NCI-H460 (cell line): ENCODE measurements around the gene TFCP2. TPM values are rescaled to one million over a fixed set of nuclear protein-coding genes. Genes with fewer than 3 reads are reported as not detected.

Source experiments
- DNase-seq: peaks from one replicate; pipeline ENCODE4 v3.0.0-alpha.2; 2016; ENCODE audit warnings: low read depth; ENCODE audit errors: extremely low read depth
- total RNA-seq: library from RNA; depleted of rRNA; stranded (reverse); fragments of >200 nt; shearing (Covaris generic); gene quantifications from 2 replicates; pipeline ENCODE4 v1.2.3, GENCODE V29; 2014

TFCP2 gene
- total RNA-seq, 1 experiment from 2014 or later: 13.7 TPM

DNA sequence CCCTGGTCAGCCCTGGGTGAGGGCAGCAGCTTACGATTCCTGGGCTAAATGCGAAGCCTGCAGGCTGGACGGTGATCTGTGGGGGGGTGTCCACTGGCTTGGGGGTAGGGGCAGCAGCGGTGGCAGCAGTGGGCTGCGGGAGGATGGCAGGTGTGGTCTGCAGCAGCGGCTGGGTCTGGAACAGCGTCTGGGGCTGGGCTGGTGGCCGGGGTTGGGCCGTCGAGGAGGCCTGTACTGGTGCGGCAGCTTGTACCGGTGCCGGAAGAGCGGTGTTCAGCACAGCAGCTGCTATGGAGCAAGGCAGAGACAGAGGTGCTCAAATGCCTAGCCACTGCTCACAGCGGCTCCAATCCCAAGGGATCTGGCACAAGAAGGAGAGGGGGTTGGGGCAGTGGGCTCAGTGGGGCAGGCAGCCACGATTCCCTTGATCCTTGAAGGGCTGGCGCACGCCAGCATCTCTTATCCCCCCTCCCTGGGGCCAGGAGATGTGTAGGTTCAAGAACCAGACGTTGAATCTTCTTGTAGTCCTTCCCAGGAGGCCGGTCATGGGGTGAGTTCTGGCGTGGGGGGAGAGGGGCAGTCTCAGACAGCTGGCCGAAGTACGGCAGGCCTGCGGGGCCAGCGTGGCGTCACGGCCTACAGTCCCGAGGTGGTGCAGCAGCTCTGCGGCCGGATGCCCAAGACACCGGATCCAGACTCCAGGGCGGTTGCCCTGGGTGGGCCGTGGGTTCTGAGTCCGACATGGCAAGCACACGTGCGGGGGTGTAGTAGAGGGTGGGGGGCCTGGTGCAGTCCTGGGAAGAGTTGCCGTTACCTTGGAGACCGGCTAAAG, 25.0 kb upstream of the TFCP2 start:
- DNase-seq: no peak

DNA sequence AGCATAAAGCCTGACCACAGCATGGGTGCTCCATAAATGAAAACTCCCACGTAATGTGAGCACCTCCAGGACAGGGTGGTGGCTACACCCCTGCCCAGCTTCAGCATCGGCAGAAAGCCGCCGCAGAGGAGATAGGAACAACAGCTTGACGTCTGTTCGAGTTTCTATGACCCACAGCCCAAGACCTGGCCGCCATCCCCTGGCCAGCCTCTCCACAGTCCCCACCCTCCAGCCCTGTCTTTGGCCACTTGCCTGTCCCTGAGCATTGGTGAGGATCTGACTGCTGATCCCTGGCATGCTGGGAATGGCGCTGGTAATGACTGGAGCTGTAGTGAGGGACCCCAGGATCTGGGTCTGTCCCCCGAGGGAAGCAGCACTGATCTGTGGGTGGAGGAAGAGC, 23.6 kb upstream of the TFCP2 start:
- no peak for DNase-seq

DNA sequence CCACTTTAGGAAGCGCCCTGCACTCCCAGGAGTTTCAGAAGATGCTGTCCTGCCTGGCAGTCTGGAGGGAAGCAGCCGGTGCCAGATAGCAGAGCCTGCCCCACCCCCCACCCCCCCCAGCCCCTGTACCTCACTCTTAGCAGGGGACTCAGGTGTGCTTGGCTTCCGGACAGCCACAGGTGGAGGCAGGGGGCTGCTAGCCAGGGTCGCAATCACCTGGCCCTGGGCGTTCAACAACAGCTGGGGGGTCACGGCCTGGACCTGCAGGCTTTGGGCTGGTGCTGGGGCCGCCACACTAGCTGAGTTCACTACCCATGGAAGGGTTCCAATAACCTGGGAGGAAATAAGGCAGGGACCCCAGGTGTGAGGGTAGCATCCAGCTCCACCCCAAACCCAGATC, 22.9 kb upstream of the TFCP2 start:
- no peak for DNase-seq

DNA sequence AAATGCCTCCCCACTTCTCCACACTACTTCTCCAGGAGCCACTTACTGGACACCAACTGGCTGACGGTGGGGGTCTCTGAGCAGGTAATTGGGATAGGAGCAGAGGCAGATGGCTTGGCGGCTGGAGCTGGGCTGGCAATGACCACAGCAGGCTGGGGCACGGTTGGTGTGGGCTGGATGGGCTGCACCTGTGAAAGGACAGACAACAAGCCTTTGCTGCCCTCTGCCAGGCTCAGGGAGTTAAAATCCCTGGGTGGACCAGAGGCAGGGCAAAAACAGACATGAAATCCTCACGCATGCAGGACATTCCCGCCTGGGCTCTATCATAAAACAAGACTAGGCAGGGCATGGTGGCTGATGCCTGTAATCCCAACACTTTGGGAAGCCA, 19.3 kb upstream of the TFCP2 start:
- no peak for DNase-seq

DNA sequence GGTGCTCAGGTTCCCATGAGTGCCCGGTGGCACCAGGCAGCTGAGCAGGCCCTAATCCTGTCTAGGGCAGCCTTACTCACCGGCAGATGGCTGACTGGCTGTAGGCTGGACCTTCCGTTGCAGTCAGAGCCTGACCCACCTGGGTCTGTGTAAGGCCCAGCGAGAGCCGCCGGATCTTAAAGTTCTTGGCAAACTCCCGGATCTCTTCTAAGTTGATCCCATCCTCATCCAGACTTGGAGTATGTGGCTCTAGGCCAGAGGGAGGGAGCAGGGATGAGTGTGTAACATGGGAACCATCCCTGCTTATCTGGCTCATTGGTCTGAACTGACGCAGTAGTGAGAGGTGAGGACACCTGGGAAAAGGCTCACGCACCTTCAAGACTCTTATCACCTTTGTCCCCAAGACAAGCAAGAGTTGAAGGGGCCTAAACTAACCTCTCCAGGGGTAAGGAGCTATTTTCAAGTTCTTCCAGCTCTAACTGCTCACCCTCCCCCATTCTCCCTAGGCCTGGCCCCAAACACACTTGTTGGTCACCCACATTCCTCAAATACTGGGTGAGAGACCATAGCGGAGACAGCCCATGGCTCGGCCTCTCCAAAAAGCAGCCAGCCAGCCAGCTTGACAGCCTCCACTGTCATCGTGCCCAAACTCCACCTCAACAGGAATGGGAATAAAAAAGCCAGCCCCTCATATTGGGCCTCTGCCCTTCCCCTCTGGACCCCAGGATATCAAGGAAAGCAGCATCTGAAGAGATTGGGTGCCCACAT, 18.8 kb upstream of the TFCP2 start:
- DNase-seq: no peak

DNA sequence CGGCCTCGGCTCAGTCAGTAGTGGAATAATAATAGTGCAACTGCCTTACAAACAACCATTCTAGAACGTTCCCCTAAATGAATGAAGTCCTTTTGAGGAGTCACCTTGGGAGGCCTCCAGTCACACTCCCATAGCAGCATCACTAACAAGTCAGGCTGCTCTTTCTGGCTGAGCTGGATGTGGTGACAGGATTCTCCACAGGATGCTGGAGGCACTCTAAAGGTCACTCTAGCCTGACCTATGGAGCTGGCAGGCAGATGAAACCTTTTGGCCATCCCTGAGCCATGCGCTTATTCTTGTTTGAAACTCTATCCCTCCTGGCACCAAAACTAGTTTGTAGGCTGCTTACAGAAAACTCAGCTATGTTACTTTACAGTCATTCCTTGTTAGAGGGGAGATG, 17.9 kb upstream of the TFCP2 start:
- no peak for DNase-seq

DNA sequence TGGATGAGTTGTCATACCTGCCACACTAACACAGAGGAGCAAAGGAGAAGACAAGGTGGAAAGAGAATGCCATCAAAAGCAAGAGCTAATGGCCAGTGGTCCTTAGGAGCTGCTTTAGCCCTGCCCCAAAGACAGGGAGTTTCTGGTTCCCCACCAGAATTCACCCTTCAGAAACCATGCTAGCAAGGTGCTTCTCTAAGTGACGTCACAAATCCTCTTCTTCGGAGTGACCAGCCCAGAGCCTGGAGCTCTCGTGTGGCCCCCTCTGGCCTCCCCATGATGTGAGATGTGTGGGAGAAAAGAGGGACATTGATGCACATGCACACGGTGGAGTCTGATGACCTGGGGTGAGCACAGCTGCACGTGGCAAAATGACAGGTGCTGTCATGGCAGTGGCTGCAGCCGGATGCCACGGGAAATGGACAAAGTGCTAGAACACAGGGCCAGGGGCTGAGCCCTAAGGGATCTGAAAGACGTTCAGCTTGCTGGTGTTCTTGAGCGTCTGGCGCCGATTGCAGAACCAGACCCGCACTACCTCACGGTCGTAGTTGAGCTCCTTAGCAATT, 16.9 kb upstream of the TFCP2 start:
- DNase-seq: no peak

DNA sequence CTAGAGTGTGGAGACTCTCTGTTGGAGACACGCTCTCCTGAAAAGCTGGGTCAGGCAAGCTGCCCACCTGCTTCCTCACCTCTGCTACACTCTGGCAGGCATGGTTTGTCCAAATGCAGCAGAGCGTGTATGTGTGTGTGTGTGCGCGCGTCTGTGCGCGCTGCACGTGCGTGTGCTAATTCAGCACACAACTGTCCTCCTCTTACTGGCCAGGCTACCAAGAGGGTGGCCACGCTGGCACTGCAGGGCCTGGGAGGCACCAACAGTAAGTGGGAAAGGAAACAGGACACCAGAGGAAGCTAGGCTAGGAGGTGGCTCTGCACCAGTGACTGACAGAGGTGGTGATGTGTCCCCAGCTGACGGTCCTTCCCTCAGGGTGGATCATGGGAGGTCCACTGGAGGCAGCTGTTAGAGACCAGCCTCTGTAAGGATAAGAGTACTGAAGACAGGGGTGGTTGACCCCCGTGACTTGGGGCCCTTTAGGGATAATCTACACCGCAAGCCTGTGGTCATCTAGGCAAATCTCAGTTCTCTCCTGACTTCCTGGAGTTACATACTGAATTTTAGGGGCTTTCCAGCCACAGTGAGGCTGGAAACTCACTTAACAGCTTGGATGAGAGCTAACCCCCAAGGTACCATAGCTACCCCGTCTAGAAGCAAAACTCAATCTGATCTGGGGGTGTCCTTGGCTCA, 15.6 kb upstream of the TFCP2 start:
- DNase-seq: no peak

DNA sequence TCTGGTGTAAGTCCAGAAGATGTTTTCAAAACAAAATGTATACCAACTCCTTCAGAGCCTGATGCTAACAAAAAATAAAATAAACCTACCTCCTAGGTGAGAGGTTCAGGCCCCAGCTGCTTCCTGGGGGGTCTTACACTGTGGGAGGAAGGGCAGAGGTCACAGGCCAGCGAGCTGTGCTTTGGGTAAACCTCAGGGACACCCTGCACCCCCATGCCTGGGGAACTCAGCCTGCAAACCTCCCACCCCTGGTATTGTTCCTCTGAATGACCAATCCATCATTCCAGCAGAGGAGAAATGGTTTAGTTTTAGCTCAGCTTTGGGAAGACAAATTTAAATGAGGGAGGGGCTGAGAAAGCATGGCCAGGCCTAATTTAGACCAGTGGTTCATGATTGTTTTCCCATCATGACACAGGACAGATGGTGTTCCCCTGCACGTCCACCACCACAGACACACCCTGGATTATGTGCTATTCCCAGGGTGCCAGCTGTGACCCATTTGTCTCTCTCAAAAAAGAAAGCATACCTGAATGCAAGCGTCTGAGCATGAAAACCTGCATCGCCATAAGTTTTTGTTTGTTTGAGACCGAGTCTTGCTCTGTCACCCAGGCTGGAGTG, 14.5 kb upstream of the TFCP2 start:
- no peak for DNase-seq

DNA sequence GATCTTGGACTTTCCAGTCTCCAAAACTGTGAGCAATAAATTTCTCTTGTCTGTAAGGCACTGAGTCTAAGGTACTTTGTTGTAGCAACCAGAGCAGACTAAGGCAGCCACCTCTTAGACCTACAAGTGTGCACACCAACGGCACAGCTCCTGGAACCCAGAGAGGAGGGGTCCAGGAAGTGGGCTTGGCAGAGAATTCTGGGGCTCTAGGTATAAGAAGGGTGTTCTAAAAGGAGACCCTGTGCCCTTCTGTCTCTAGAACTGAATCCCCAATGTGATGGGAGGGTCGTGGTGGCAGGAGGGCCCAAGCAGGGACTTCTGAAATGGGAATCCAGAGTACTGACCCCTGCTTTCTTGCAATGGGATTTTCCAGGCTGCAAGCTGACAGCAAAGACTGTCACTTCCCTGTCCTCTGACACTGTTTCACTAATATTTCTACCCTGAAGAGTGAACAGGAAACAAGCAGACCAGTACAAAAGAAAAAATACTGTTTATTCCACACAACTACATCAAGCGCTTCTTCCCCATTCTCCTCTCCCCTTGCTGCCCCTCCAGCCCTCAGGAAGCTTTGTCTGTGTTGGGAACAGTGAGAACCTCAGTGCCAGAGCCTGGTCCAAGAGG, 13.6 kb upstream of the TFCP2 start:
- no peak for DNase-seq

DNA sequence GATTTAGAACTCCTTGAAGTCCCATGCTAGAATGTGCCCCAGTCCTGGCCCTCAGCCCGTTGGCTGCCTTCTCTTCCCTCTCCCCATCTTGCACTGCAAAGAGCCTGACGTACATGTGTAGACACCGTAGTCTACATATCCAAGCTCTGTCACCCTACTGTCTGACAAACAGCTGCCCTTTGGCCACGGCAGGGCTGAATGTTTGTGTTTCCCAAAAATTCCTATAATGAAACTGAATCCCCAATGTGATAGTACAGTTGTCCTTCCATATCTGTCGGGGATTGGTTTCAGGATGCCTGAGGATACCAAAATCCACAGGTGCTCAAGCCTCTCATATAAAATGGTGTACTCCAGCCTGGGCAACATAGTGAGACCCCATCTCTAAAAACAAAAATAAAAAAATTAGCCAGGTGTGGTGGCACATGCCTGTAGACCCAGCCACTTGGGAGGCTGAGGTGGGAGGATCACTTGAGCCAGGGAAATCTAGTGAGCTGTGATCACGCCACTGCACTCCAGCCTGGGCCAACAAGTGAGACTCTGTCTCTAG, 12.3 kb upstream of the TFCP2 start:
- no peak for DNase-seq

DNA sequence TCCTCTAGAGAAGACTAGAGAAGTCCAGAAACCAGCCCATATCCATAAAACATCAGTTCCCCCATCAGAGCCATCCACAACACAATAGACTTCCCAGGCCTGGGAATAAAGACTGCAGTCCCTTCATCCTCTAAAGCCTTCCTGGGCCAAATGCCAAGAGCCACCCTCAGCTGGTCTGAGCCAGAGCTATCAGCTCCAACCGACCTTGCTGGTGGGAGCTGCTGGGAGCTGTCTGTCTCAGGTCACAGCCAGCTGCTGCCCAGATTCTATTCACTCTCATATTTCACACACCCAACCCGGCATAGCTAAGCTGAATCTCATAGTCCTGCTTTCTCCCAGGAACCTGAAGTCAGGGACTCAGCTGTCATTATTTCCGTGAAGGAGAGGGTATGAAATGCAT, 10.9 kb upstream of the TFCP2 start:
- DNase-seq: no peak

DNA sequence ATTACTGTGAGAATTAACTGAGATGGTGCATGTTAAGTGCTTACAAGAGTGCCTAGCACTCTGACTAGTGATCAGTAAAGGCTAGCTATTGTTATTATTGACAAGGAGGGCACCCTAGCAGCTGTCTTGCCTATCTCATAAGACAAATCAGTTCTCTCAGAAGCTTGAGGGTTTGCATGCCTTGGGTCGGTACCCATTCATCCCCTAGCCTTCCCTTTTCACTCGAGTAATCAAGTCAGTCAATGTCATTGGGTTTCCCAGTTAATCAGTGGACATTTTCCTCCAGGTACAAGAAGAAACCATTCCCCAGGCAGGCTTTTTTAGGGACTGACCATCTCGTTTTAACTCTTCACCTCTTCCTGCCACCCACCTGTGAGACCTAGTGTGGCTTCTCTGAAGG, 10.4 kb upstream of the TFCP2 start:
- DNase-seq: no peak

DNA sequence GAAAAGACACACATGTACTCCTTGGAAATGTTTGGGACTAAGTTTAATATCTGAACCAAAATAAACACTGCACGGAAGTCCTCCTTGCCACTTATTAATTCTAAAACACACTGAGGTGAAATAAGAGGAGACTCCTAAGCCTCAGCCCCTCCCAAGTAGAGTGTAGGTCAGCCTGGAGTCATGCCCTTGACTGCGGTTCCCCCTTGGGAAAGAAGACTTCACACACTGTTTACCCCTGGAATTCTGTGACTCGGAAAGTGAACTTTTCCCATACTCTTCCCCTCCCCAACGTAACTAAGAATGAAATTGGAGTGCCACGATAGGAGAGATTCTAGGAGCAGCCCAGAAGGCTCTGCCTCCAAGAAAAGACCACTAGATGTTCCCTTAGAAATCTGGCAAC, 8.6 kb upstream of the TFCP2 start:
- DNase-seq: no peak

DNA sequence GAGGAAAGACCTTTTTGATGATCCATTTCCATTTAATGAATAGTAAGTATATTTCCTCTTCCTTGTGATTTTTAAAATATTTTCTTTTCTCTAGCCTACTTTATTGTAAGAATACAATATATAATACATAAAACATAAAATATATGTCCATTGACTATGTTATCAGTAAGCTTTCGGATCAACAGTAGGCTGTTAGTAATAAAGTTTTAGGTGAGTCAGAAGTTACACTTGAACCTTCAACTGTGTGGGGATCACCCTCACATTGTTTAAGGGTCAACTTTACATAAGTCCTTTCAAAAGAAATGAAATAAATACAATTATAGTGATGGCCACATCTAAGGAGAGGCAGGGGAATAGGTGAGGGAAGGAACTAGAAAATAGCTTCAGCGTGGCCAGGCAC, 5.0 kb upstream of the TFCP2 start:
- no peak for DNase-seq

DNA sequence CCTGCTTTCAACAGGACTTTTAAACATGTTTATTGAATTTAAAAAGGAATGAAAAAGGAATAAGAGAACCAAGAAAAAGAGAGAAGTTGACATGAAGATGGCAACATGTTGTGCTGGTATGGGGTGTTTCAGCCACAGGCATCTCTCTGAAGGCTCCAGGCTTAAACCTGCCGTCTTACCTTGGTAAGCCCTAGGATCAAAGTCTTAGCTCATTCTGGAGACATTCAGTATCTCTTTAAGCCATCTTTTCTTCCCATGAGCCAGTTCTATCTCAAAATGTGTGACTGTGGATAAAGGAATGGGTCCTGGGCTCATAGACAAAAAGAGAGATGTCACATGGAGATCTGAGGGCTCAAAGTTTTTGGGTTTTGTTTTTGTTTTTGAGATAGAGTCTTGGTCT, 1.6 kb upstream of the TFCP2 start:
- no peak for DNase-seq

DNA sequence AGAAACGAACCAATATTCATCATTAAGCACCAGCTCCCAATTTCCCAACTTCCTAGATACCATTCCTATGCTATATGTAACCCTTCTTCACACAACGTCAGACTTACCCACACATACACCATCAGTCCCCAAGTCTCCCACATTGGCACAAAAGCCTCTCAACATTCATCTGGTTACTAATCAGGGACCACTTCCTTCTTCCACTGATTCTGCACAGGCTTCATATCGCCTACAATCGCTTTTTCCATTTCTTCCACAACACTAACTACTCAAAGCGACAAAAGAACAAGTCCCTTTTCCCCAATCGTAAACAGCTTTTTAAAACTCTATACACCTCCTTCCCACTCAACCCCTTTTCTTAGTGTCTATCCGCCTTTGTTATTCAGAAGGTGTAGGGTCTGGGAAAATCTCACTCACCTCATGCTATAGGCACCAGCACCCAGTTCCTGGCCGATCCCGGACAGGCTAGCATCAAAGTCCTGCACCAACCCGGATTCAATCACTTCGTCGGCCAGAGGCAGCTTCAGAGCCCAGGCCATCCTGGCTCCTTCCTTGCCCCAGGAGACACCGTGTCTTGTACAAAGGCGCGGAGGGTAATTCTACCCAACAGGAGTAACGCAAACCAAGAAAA, 936 bp downstream of the TFCP2 start:
- no peak for DNase-seq

DNA sequence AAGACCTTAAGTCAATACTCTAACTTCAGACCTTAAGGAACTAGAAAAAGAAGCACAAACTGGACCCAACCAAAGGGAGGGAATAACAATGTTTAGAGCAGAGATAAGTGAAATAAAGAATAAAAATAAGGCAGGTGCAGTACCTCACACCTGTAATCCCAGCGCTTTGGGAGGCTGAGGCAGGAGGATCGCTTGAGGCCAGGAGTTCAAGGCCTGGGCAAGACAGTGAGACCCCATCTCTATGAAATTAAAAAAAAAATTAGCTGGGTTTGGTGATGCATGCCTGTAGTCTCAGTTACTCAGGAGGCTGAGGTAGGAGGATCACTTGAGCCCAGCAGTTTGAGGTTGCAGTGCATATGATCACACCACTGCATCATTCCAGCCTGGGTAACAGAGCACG, 9.1 kb downstream of the TFCP2 start:
- no peak for DNase-seq

DNA sequence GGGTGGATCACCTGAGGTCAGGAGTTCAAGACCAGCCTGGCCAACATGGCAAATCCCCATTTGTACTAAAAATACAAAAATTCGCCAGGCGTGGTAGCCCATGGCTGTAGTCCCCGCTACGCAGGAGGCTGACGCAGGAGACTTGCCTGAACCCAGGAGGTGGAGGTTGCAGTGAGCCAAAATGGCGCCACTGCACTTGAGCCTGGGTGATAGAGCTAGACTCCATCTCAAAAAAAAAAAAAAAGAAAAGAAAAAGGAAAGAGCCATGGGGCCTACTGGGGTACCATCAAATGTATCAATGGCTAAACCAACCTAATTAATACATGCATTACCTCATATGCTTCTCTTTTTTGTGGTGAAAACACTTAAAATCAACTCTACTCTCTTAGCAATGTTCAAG, 10.7 kb downstream of the TFCP2 start:
- DNase-seq: no peak
